Stimulated activated CD8-positive, alpha-beta memory T cell treated with anti-CD3 and anti-CD28 coated beads, Interleukin-15, amount 100 ng/mL, for 1 hour (primary cell): ENCODE measurements around the gene PPARD.
"Not testable (repeated sequence)": the region's sequence is repeated elsewhere in the genome, so short reads cannot be mapped to it uniquely, and the experiment has no call there.

ENCODE experiments used
- DNase-seq: peaks from one replicate; pipeline ENCODE4 v3.0.0-alpha.2; 2020; ENCODE audit warnings: low read depth

PPARD gene

DNA sequence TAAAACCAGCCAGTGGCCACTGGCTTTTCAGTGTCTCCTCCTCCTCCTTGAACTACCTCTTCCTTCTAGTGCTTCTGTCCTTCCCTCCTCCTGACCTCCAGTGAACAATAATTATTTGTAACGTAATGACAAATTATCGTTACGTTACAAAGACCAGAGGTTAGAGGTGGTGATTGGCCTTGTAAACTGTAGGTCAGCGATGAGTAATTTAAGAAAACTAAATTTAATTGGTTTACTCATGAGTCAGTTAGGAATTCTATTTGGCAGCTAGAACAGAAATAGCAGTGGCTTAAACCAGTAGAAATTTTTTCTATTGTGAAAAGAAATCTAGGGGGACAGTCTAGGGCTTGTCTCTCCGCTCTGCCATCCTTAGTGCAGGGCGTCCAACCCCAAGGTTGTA lies 38.8 kb downstream of the PPARD start:
- no peak for DNase-seq

DNA sequence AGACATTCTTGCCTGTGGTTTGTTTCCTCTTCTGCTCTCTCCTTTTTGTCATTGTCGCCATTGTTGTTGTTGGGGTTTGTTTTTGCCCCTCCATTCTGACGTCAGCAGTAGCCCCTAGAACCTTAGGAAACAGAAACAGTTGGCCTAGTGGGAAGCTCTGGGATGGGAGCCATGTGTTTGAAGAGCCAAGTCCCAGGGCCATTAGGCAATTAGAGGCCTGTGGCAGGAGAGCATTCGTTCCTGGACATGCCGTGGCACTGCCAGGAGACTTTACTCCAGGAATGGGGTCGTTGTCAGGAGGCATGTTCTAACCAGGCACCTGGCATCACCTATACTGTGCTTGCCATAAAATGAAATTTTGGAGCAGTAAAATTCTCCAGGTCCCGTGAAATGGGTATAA lies 39.7 kb downstream of the PPARD start:
- no peak for DNase-seq

- DNase-seq: no peak
These were observed 43.3 kb downstream of the PPARD start for GRCh38 chr6:35385457-35386202.

- no peak for DNase-seq
These were observed 44.6 kb downstream of the PPARD start for GRCh38 chr6:35386989-35387388.

GRCh38 chr6:35388030-35388429 lies 45.7 kb downstream of the PPARD start:
- no peak for DNase-seq

DNA sequence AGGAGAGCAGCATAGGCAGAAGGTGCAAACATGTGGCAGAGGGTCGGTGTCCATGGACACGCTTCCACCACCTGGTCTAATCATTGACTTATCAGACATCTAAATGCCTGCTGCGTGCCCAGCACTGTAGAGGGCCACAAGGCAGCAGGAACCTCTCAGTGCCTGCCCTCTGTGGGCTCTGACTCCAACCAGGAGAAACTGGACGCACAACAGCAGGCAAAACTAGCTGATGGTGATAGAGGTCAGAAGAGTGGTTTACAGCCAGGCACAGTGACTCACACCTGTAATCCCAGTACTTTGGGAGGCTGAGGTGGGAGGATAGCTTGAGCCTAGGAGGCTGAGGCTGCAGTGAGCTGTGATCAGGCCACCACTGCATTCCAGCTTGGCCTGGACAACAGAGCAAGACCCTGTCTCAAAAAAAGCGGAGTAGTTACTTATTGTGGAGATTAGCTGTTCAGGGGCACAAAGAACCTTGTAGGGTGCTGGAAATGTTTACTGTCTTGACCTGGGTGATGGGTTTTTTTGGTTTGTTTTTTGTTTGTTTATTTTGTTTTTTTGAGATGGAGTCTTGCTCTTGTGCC lies 46.5 kb downstream of the PPARD start:
- no peak for DNase-seq

- DNase-seq: not testable (repeated sequence)
These were observed 47.0 kb downstream of the PPARD start for GRCh38 chr6:35389386-35389785.

DNA sequence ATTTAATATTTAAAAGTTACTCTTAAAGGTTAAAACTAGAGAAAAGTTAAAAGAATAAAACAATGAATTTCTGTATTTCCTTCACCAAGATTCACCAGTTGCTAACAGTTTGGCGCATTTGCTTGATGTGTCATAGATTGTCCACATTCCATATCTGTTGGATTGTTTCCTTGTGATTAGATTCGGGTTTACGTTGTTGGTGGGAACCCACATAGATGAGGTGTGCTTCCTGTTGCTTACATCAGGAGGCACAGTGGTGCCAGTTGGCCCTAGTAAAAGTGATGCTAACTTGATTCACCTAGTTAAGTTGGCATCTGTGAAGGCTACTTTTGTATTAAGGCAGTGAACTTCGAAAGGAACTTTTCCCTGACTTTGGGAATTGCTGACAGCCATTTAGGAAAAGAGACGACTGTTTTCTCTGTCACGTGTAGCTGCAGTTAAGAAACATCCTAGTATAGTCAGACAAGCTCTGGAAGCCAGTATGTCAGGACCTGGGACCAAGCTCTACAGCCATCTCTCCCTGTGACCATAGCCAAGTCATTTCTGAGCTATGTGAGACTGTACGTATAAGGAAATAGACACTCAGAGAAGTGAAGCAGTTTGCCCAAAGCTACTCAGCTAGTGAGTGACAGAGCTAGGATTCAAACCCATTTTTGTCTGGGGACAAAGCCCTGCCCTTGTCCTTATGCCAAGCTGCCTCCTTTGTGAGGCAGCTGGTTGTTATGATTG lies 49.0 kb downstream of the PPARD start:
- no peak for DNase-seq

DNA sequence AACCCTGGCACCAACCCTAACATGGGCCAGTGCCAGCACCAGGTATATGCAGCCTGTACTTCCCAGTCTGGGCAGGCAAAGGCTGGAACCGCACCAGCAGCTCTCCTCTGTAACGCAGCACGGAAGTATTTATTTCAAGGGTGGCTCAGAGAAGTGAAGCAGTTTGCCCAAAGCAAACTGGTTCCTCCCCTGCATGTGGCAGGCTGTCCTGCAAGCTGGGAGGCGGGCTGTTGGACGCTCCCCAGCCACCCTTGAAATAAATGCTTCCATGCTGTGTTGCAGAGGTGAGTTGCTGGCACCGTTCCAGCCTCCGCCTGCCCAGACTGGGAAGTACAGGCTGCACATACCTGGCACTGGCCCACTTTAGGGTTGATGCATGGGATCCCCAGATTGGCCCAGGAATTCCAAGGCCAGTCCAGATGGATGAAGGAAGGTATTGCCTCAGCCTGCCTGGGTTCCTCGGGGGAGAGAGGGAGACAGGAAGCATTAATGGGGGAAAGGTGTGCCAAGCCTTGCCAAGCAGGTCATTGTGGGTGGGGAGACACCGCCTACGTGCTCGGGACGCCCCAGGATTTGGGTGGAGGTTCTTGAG lies 49.8 kb downstream of the PPARD start:
- DNase-seq: no peak

DNA sequence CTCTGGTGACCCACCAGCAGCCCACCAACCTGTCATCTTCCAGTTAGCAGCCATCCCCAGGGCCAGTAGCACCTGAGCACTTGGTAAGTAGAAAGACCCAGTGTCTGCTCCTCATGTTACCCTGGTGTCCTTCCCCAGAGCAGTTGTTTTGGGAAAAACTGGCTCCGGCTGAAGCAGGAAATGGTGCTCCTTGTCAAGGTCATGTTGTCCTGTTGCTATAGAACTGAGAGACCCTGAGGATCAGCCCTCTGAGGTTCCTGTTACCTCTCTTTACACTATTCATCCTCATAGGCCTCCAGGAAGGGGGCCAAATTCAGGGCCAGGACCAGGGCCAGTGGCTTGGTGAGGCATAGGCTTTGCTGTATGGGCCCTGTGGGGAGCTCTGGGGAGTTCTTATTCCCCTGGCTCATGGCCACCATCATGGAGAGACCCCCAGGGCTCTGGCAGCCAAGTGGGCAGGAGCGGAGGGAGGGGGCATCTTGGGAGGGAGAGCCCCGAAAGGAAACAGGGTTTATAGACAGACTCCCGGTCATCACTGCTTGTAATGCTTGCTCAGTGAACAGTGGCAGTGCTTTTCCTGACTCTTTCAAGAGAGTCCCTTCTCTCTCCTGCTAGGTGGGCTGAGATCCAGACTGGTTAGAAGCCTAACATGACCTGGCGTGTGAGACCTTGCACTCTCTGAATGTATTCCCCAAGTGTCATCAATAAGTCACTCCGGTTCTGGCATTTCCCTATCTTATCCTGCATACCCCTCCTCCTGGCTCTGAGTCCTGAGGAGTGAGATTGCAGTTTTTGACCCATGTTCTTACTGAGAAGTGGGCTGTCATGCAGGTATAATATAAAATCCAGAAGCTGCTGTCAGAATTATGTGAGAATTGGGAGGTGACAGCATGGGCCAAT lies 50.7 kb downstream of the PPARD start:
- DNase-seq: no peak

DNA sequence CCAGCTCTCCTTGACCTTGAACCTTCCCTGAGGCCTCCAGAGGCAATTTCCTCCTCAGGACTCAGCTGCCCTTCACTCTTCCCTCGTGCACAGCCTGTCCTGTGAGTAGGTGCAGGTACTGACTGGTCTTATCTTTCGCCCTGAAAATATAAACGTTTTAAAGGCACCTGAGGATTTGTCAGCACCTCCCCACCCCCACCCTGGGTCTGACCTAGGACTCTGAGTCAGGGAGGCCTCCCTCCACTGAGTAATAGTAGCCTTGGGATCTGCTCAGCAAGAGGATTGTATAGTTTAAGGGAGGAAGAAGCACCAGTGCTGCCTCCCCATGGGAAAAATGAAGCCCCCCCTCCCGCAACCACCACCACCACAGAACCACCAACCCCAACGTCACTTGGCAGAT lies 54.6 kb downstream of the PPARD start:
- no peak for DNase-seq

GRCh38 chr6:35397806-35398418 lies 55.6 kb downstream of the PPARD start:
- DNase-seq: no peak

GRCh38 chr6:35398526-35398925 lies 56.2 kb downstream of the PPARD start:
- no peak for DNase-seq

DNA sequence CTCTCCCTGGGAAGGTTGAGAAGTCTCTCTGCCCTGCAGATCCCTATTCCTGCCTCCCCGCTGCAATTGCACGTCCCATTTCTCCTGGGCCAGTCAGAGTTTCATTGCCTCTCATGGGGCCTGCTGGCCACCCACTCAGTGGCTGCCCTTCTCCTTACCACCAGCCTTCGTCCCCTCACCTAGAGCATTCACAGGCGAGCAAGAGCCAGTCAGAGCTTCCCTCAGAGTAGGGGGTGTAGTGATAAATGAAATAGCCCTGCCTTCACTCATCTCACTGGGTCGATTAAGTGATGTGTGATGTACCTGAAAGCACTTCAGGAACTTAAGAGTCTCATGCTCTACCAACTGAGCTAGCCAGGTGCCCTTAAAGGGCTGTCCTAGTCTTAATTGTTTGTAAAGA lies 57.8 kb downstream of the PPARD start:
- DNase-seq: no peak

DNA sequence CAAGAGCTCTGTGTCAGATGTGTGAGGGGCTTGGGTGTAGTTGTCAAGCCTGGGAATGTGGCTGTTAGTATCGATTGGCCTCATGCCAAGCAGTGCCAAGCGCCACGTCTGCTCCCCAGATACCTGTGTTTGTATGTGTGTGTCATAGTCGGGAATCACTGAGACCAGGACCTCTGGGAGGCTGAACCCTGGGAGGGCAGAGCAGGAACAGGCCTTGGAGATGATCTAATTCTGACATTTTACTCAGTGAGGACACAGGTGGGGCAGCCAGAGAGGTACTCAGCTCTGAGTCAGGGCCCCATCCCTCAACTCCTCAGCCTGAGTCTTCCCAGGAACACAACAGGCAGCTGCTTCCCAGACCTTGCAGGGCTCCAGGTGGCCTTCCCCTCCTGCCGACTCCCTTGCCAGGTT lies 58.5 kb downstream of the PPARD start:
- no peak for DNase-seq

- no peak for DNase-seq
These were observed 59.2 kb downstream of the PPARD start for GRCh38 chr6:35401514-35401913.

DNA sequence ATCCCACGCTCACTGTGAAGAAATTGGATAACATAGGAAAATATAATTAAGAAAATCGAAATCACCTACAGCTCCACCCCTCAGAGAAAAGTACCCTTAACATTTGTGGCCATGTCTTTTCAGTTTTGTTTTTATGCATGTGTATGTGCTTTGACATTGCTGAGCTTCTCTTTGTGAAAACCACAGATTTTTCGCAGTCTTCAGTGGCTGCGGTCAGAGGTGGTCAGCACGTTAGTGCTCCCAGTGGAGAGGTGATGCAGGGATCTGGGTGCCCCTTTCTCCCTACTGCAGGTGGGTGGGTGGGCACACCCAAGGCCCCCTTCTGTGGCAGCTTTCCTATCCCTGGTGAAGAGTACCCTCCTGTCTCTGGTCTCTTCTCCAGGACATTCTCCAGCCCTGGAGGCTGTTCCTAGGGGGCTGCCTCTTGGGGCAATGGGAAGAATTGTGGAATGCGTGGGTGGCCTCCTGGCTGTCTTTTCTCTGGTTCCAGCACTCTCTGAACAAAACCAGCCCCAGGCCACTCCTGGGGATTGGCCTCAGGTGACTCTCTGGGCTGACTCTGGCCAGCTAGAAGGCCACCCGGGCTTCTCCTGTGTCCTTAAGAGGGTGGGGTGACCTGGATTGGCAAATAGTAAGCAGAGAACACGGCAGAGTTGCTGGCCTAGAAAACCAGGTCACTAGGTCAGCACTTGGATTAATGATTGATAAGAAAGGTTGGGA lies 59.9 kb downstream of the PPARD start:
- no peak for DNase-seq

GRCh38 chr6:35402856-35403191 lies 60.5 kb downstream of the PPARD start:
- no peak for DNase-seq

- DNase-seq: no peak
These were observed 61.4 kb downstream of the PPARD start for GRCh38 chr6:35403544-35404442.
